SKM-1 treated with dmso at 0.1 percent for 144 hours (cell line): ENCODE measurements around the gene PUS1.
"Not testable (repeated sequence)": the region's sequence is repeated elsewhere in the genome, so short reads cannot be mapped to it uniquely, and the experiment has no call there.

Source experiments
- DNase-seq: peaks from one replicate; lab custom pipeline; 2025; ENCODE audit not compliant: unreplicated experiment; lab: John Stamatoyannopoulos, UW

The PUS1 gene

DNA sequence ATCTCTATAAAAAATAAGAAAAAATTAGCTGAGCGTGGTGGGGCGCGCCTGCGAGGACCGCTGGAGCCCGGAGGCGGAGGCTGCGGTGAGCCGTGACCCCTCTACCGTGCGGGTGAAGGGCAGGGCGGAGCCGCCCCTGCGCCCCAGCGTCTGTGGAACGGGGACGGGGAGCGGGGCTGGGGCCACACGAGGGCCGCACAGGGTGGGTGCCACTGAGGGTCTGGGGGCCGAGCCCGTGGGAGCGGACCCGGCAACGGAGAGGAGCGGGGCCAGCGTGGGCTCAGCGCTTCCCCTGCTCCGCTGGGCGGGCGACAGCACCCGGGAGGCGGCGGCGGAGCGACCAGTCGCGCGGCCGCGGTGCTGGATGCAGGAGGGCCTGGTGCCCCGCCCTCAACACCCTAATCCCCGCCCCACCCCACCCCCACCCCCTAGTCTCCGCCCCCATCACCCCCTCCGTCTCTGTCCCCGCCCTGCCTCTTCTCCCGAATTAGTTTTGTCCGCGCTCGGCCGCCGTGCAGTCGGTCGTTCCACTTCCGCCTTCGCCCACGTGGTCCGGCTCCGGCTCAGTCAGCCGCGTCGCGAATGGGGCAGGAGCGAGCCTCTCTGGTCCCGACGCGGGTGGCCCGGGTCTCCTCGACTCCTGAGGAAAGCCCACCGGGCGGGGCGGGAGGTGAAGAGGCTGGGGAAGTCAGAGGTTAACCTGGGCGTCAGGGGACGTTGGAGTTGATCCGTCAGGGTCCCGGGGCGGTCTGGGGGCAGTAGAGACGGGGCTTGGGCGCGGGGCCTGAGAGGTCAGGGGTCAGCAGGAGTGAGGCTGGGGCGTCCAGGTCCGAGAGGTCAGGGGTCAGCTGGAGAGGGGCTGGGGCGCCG lies at the start of gene PUS1:
Gene PUS1 (plus strand): TSS at position 566 of the 870 bp plus-strand sequence. CDS start 447 bp downstream, outside the sequence.
- peak; percentile 65 for DNase-seq

DNA sequence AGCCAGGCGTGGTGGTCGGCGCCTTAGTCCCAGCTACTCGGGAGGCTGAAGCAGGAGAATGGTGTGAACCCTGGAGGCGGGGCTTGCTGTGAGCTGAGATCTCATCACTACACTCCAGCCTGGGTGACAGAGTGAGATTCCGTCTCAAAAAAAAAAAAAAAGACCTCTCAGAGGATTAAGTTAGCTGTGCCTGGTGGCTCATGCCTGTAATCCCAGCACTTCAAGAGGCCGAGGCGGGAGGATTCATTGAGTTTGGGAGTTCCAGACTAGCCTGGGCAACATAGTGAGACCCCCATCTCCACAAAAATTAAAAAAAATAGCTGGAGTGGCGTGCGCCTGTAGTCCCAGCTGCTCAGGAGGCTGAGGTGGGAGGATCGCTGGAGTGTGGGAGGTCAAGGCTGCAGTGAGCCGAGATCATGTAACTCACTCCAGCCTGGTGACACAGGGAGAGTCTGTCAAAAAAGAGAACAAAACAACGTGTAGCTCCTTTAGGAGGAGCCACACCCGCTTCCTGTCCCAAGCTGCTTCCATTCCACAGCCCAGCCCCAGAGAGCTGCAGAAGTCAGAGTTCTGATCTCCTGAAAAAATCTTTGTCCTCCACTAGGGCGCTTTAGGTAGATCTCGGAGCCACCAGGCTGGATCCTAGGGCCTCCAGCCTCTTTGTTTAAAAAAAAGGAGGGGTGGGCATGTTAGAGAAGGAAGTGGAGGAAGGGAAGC lies 46.1 kb upstream of the PUS1 start:
- DNase-seq = no peak

DNA sequence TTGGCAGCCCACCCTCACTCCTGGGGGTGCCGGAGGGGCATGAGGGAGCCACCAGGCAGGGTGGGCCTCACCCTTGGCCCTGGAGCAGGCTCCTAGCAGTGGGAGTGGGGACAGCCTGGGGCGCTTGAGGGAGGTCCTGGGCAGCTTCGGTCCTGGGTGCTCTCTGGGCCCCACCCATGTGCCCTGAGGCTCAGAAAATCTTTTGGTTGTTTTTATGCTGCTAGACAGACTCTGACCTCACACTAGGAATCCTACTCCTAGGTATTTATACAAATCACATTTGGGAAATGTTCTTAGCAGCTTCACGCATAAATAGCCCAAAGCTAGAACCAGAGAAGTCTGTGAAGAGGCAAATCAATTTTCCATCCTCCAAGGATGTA lies 45.6 kb upstream of the PUS1 start:
- DNase-seq = no peak

- DNase-seq = not testable (repeated sequence)
Measured at GRCh38 chr12:131885076-131885475, 44.0 kb upstream of the PUS1 start.

- DNase-seq = no peak
Measured at GRCh38 chr12:131885543-131886057, 43.5 kb upstream of the PUS1 start.

GRCh38 chr12:131891722-131892121 lies 37.4 kb upstream of the PUS1 start:
- not testable (repeated sequence) for DNase-seq

GRCh38 chr12:131892711-131893604 lies 36.1 kb upstream of the PUS1 start:
- no peak for DNase-seq

DNA sequence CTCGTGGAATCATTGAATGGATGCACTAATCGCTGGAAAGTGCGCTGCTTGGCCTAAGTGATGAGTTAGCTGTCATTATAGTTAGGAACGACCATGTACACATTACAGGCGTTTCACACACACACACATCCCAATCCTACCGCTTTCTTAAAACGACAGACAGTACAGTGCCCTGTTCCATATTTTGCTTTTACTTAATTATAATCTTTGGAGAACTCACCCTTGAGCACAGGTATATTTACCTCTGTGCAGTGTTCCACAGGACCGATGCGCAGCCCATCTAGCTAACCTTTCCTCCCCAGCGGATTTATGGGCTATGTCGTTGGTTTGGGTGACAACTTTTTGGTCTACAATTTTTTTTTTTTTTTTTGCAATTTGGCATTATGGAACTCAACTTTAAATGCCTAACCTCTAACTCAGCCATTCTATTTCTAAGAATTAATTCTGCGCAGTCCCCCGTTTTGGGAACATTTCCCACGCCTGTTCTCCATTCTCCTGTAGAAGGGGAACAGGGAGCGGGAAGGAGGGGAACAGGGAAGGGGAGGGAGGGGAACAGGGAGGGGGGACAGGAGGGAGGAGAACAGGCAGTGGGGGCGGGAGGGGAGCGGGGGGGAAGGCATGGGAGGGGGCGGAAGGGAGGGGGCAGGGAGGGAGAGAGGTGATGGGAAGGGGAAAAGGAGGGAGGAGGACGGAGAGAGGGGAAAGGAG lies 35.3 kb upstream of the PUS1 start:
- DNase-seq = no peak

GRCh38 chr12:131894313-131894860 lies 34.7 kb upstream of the PUS1 start, which contains the start of gene ULK1:
Gene ULK1 (plus strand): TSS chr12:131894622. CDS start chr12:131895002, 380 bp downstream.
- DNase-seq = peak; percentile 70

- no peak for DNase-seq
Measured at GRCh38 chr12:131894981-131895639, 34.0 kb upstream of the PUS1 start.

GRCh38 chr12:131895640-131896079 lies 33.4 kb upstream of the PUS1 start:
- no peak for DNase-seq

GRCh38 chr12:131896080-131896810 lies 32.8 kb upstream of the PUS1 start:
- DNase-seq = no peak

GRCh38 chr12:131896811-131897270 lies 32.2 kb upstream of the PUS1 start:
- DNase-seq = no peak

DNA sequence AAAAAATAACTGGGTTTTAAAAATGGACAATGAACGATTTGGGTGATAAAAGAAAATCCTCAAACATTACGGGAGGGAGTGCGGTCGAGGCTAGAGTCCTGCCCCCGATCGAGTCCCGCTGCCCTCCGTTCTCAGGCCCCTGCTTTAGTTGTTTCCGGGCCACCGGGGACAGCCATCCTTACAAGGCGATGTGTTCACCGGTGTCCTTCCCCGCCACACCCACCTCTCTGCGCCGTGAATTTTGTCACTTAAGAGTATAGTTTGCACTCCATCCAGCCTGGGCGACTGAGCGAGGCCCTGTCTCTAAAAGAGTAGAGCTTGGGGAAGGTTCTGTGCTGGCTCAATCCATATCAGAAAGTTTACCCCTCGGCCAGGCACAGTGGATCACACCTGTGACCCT lies 31.8 kb upstream of the PUS1 start:
- no peak for DNase-seq

- no peak for DNase-seq
Measured at GRCh38 chr12:131897875-131898274, 31.2 kb upstream of the PUS1 start.

DNA sequence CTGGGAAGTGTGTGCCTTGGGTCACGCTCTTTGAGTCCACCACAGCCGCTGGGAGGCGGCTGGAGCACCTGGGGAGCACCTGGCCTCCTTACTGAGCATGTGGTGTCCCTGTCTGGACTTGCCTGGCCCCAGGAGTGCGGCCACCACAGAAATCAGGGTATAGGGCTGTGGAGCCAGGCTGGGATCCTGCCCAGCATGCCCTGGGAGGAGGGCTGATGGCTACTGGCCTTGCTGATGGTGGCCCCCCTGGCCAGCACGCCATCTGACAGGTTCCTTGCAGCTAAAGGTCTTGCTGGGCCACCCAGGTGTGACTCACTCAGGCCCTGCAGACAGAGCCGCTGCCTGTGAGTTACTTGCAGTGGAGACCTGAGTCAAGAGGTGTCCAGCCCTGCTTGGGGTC lies 28.7 kb upstream of the PUS1 start:
- DNase-seq = no peak

DNA sequence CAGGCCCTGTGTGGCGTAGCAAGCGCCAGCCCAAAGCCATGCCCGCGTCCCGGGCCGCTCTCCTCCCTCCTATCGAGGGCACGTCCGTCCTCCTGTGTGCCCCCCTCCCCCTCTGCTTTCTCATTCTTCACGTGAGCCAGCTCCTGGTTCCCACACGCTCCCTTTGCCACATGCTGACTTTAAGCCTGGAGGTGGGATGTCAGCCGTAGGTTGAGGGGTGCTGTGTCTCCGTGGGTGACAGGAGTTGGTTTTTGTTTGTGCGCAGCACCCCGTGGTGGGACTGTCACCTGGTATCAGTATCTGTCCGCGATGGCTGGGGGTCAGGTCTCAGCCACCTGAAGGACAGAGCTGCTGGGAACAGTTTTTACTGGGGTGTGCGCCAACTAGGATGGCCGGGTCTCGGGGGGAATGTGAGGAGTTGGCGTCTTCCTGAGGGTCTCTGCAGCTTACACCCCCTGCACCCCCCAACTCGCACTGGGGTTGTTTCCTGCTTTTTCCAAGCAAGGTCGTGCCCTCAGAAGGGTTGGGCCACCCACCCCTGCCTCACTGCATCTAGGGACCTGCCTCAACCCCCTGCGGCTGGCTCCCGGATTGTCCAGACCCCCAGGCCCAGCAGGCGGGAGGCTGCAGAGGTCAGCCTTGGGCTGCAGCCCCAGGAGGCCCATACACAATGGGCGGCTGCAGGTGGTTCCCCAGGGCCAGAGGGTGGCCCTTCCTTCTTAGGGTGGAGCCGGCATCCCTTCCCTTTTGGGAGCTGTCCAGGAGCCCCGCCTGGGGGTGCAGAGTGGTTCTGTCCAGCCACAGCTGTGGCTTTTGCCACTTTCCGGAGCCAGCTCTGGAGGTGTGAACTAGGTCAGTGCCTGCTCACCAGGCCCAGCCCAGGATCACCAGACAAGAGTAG lies 27.4 kb upstream of the PUS1 start:
- no peak for DNase-seq
